Endodermal cell (in vitro differentiated cells): Measurements from ENCODE around the gene MMEL1. TPM values are rescaled to one million over a fixed set of nuclear protein-coding genes. Genes with fewer than 3 reads are reported as not detected.
A peak's percentile ranks its signal among the peaks of the same experiment; 100 is the strongest.

Experiments used
- DNase-seq: peaks from one replicate; pipeline ENCODE4 v3.0.0-alpha.2; 2017
- H3K27ac ChIP-seq: 2 replicates; pipeline ENCODE4 v1.5.1; 2013; ENCODE audit warnings: mild to moderate bottlenecking, low read depth, low read length, moderate library complexity
- H3K27me3 ChIP-seq: 2 replicates; pipeline ENCODE4 v1.6.1; 2013; ENCODE audit warnings: mild to moderate bottlenecking, low read length, moderate library complexity; ENCODE audit not compliant: insufficient read depth, control insufficient read depth, poor library complexity, severe bottlenecking
- H3K36me3 ChIP-seq: 2 replicates; pipeline ENCODE4 v1.7.0; 2013; ENCODE audit warnings: mild to moderate bottlenecking, low read length, moderate library complexity; ENCODE audit not compliant: control insufficient read depth, insufficient read depth
- H3K4me1 ChIP-seq: one replicate; pipeline ENCODE4 v1.7.0; 2013; ENCODE audit warnings: low read length; ENCODE audit not compliant: control insufficient read depth, insufficient read depth
- H3K4me3 ChIP-seq: 2 replicates; pipeline ENCODE4 v1.5.1; 2013; ENCODE audit warnings: mild to moderate bottlenecking, low read length, moderate library complexity
- H3K9ac ChIP-seq: 2 replicates; pipeline ENCODE4 v1.6.1; 2013; ENCODE audit warnings: mild to moderate bottlenecking, low read length, moderate library complexity; ENCODE audit not compliant: poor library complexity, severe bottlenecking; ENCODE audit errors: extremely low read depth
- H3K9me3 ChIP-seq: 2 replicates; pipeline ENCODE4 v1.6.1; 2013; ENCODE audit warnings: mild to moderate bottlenecking, low read length, moderate library complexity; ENCODE audit not compliant: control insufficient read depth
- H3K27ac Mint-ChIP-seq: 2 replicates; pipeline ENCODE4 v1.8.0; 2020; ENCODE audit warnings: mixed read lengths
- H3K27me3 Mint-ChIP-seq: 2 replicates; pipeline ENCODE4 v1.8.0; 2021; ENCODE audit warnings: mild to moderate bottlenecking, mixed read lengths; ENCODE audit not compliant: insufficient read depth
- H3K36me3 Mint-ChIP-seq: 2 replicates; pipeline ENCODE4 v1.8.0; 2020; ENCODE audit warnings: low read depth, mixed read lengths
- H3K4me1 Mint-ChIP-seq: 2 replicates; pipeline ENCODE4 v1.8.0; 2020; ENCODE audit warnings: mixed read lengths
- H3K4me3 Mint-ChIP-seq: 2 replicates; pipeline ENCODE4 v1.8.0; 2020; ENCODE audit warnings: mild to moderate bottlenecking, moderate library complexity, mixed read lengths
- H3K9me3 Mint-ChIP-seq: 2 replicates; pipeline ENCODE4 v1.8.0; 2020; ENCODE audit warnings: mild to moderate bottlenecking, mixed read lengths
- WGBS, 2 experiments: methylation state at CpG; one replicate each; pipeline versions ENCODE4 v1.1.5 to v1.1.7; 2013; ENCODE audit warnings: missing lambda C conversion rate in 2 of 2, mixed read lengths in 1 of 2; ENCODE audit not compliant: insufficient coverage in 1 of 2, insufficient read length in 1 of 2; 5-methylcytosine and 5-hydroxymethylcytosine counted together
- total RNA-seq, 2 donors: library from RNA; stranded (reverse); fragmentation: NEBNext Ultra II Directional in 1 of 2; extraction: Animal tissue kit (Norgen Biotek cat#: 25700) in 1 of 2; gene quantifications; 2 replicates in 1 of 2; 3 replicates in 1 of 2; pipeline ENCODE4 v1.2.1, GENCODE V29; 2021
- TF ChIP-seq, protein P1 (sequence below): fragments of 200-600 bp; sonication (generic); conservative IDR thresholded peaks from 2 replicates; pipeline ENCODE4 v1.5.0; 2021; ENCODE audit warnings: antibody characterized with exemption, mild to moderate bottlenecking

Gene MMEL1
- total RNA-seq, 2 donors from 2014 or later, result 0.42 TPM; not detected in 1

DNA sequence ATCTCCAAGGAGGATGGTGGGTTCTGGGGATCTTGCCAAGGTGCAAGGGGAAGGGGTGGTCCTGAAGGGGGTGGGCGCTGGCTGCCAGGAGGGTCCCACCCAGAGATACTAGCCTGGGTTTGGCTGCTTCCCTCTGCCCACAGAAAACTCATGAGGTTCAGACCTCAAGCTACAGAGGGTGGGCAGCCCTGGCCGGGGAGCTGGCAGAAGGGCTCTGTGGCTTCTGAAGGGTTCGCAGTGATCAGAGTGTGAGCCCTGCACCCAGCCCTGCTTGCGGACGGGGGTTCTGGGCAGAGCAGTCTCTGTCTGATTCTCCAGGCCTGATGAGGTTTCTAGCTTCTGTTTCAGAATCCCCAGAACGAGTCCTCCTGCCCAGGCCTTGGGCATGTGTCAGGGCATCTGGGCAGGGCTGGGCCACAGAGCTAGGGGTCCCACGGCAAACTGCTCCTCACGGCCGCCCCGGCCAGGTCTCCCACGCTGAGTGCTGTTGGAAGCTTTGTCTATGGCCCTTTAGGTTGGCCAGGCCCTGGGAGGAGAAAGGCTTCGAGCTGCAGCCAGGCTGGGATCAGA, 635 bp upstream of the MMEL1 start:
- Mint-ChIP-seq H3K4me1 (no peaks in the 10 kb centered on the region), H3K27me3 (peaks cover 81% of the 10 kb centered on the region), H3K27ac (no peak overlapping the region), H3K36me3 (no peaks in the 10 kb centered on the region), H3K9me3 (peaks cover 19% of the 10 kb centered on the region), H3K4me3 (no peak overlapping the region)
- Histone ChIP-seq H3K4me1 (no peaks in the 10 kb centered on the region), H3K27ac (no peak overlapping the region), H3K27me3 (peaks cover 21% of the 10 kb centered on the region), H3K4me3 (no peak overlapping the region), H3K36me3 (no peaks in the 10 kb centered on the region), H3K9ac (no peak overlapping the region), H3K9me3 (peaks cover 20% of the 10 kb centered on the region)
- TF ChIP-seq, protein P1, sequence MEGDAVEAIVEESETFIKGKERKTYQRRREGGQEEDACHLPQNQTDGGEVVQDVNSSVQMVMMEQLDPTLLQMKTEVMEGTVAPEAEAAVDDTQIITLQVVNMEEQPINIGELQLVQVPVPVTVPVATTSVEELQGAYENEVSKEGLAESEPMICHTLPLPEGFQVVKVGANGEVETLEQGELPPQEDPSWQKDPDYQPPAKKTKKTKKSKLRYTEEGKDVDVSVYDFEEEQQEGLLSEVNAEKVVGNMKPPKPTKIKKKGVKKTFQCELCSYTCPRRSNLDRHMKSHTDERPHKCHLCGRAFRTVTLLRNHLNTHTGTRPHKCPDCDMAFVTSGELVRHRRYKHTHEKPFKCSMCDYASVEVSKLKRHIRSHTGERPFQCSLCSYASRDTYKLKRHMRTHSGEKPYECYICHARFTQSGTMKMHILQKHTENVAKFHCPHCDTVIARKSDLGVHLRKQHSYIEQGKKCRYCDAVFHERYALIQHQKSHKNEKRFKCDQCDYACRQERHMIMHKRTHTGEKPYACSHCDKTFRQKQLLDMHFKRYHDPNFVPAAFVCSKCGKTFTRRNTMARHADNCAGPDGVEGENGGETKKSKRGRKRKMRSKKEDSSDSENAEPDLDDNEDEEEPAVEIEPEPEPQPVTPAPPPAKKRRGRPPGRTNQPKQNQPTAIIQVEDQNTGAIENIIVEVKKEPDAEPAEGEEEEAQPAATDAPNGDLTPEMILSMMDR, result no peak
- 88 to 94% methylated on average over 11 to 12 of the region's 12 CpGs for WGBS, 2 experiments
- DNase-seq, result no peak

DNA sequence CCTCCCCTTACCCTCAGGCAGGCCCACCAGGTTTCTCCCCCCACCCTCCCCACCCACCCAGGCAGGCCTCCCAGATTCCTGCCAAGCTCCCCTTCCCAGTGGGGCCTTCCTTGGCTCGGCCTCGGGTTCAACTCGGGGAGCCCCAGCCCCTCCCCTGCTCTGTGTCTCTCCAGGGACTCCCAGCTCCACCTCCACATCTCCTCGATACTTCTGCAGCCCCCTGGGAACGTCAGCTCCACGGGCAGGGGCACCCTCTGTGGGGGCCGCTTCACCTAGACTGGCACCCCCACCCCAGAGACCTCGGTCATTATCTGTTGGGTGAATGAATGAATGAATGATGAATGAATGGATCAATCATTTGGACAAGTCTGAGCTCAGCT, 775 bp downstream of the MMEL1 start:
- 82 to 90% methylated on average over 2 to 8 of the region's 8 CpGs for WGBS, 2 experiments

DNA sequence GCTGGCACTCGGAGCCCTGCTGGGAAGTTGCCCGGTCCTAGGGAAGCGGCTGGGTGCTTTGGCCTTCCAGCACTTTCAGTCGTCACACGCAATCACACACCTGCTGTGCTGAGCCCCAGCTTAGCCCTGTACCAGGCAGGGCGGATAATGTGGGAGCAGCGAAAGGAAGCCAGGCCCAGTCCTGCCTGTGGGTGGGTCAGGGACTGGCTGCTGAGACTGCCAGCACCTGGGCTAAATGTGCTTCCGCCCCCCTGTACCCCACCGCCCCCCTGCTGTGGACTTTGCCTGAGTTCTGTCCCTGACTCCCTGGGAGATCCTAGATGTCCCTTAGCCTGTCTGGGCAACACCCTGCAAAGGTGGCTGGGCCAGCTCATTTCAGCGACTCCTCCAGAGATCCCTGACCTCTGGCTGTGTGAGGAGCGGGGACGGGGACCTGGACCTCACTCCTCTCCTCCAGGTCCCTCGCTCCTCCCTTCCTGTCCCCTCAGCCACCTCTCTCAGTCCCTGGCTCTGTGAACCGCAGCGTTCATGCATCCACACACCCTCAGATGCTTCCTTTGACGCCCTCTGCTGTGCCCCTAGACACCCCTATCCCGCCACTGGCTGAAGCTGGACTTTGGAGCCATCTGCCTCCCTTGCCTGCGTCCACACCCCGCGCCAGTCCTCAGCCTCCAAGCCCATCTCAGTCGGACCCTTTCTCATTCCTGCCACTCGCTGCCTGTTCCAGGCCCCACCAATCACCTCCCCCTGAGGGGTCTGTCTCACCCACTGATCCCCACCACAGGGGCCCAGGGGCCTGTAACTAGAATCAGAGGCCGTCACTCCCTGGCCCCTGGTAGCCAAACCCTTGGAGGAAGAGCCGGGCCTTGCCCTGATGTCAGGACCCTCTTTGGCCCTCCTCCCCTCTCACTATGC, 1.4 kb downstream of the MMEL1 start:
- Histone ChIP-seq H3K9ac (no peak overlapping the region), H3K36me3 (no peaks in the 10 kb centered on the region), H3K9me3 (peaks cover 7% of the 10 kb centered on the region), H3K27me3 (peaks cover 42% of the 10 kb centered on the region), H3K4me1 (no peaks in the 10 kb centered on the region), H3K27ac (no peak overlapping the region), H3K4me3 (no peak overlapping the region)
- TF ChIP-seq, protein P1, result no peak
- H3K36me3 Mint-ChIP-seq, result no peaks in the 10 kb centered on the region
- H3K4me1 Mint-ChIP-seq, result no peaks in the 10 kb centered on the region
- peaks cover 6% of the 10 kb centered on the region for H3K9me3 Mint-ChIP-seq
- H3K27me3 Mint-ChIP-seq, result peaks cover 80% of the 10 kb centered on the region
- DNase-seq, result peak; percentile 45
- H3K27ac Mint-ChIP-seq, result no peak overlapping the region
- WGBS, 2 experiments, result 87 to 94% methylated on average over 15 to 24 of the region's 24 CpGs
- no peak overlapping the region for H3K4me3 Mint-ChIP-seq

More for the DNA sequence above, 775 bp downstream of the MMEL1 start:
- peaks cover 13% of the 10 kb centered on the region for H3K9me3 Mint-ChIP-seq
- H3K9me3 ChIP-seq, result peaks cover 13% of the 10 kb centered on the region
- peaks cover 81% of the 10 kb centered on the region for H3K27me3 Mint-ChIP-seq
- no peaks in the 10 kb centered on the region for H3K4me1 ChIP-seq
- TF ChIP-seq, protein P1, result no peak
- H3K4me3 ChIP-seq, result no peak overlapping the region
- H3K27me3 ChIP-seq, result peaks cover 35% of the 10 kb centered on the region
- no peaks in the 10 kb centered on the region for H3K36me3 ChIP-seq
- no peak overlapping the region for H3K9ac ChIP-seq
- H3K4me3 Mint-ChIP-seq, result no peak overlapping the region
- H3K36me3 Mint-ChIP-seq, result no peaks in the 10 kb centered on the region
- no peak for DNase-seq
- no peaks in the 10 kb centered on the region for H3K4me1 Mint-ChIP-seq
- no peak overlapping the region for H3K27ac ChIP-seq
- H3K27ac Mint-ChIP-seq, result no peak overlapping the region
